Measurements from ENCODE around the gene CDH4.

The CDH4 gene

DNA sequence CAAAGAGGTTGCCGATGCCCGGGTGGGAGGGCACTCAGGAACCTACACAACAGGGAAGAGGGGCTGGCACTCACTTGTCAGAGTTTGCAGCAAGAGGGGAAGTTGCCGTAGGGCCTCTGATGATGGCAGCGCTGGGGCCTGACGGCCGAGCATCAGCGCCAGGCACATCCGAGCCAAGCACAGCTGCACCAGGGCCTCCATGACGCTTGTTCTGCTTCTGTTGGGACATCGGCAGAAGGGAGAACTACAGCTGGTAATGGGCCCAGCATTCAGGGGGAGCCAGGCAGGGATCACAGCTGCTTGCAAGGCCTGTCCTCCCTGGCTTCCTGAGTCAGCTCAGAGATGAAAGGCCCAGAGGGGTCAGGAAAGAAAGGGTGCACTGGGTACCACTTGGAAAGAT lies 367.7 kb downstream of the CDH4 start:
- FAIRE-seq = no peak

DNA sequence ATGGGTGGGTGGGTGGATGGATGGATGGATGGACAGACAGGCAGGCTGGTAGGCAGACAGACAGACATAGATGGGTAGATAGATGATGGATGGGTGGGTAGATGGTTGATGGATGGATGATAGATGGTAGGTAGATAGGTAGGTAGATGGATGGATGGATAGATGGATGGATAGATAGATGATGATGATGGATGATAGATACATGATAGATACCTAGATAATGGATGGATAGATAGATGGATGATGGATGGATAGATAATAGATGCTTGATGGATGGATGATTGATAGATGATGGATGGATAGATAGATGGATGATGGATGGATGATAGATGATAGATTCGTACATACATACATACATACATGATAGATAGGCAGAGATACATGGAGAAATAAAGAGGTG lies 368.1 kb downstream of the CDH4 start:
- FAIRE-seq = no peak

DNA sequence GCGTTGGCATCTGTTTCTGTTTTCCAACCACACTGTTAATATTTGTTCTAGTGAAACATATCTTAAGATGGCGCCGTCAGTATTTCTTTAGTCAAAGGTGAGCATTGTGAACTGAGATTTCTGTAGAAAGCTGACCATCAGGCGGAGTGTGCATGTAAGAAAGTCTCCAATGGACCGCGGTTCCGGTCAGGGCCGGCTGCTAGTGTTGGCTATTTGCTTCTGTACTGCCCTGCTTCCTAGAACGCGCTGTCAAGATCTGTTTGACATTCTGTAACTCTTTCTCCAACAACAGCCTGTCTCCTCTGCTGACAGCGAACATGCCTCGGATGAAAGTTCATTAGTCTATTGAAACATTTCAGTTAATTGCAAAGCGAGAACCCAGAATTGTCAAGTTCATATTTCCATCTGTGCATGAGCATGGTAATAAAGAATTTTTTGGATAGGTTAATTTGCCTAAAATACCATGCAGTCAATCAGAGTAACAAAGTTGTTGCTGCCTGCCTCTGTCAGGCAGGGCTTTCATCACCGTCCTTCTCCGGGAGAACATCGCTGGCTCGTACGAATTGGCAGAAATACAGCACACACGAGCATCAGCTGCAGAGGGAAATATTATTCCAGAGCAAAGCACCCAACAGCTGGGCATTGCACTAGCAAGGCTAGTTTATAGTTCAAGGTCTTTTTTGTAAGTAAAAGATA lies 369.1 kb downstream of the CDH4 start:
- FAIRE-seq = no peak

DNA sequence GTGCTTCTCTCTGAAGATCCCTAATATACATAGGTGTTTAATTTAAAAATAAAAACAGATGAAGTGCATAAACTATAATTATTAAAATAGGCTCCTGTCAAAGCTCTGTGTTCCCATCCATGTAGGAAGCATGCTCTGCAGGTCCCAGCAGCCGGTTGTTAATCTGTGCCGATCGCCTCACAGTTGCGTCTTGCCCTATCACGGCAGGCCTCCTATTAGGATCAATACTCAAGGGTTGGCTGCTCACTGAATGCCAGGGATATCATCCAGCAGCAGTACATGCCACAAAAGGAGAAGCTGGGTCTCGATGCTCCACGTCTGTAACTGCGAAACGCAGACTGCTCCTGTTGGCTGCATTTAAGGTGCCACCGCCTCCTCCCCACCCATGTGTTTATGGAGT lies 369.8 kb downstream of the CDH4 start:
- no peak for FAIRE-seq

DNA sequence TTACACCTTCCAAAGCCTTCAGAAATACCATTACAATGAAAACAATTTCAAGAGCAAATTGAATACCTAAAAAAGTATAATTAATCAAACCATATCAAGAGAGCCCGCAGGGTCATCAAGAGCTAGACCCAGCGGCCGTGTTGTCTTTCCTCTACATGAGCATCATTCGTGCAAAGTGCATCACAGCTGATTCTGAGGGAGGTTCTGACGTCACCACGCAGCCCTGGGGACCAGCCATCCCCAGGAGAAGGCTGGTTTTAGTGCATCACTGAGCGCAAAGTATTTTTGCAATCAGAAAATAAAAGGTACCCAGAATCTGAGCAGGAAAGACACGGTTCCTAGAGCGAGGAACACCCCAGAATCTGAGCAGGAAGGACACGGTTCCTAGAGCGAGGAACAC lies 371.4 kb downstream of the CDH4 start:
- FAIRE-seq = no peak

GRCh38 chr20:61625246-61625645 lies 373.2 kb downstream of the CDH4 start:
- no peak for FAIRE-seq

DNA sequence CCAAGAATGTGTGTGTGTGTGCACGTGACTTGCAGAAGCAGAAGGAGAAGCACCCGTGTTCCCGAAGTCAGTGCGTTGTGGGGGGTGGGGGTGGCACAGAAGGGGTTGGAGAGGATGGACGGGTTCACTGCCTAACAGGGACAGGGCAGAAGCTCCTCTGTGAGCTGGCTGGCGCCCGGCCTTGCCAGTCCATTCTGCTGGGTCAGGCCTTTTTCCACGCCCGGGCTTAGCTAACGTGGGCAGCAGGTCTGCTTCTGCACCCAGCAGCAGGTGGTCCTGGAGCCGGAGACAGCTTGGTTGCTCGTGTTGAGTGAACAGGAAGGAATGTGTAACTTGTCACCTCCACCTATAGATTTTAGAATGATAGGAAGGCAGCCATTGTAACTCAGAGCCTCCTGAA lies 374.4 kb downstream of the CDH4 start:
- no peak for FAIRE-seq

DNA sequence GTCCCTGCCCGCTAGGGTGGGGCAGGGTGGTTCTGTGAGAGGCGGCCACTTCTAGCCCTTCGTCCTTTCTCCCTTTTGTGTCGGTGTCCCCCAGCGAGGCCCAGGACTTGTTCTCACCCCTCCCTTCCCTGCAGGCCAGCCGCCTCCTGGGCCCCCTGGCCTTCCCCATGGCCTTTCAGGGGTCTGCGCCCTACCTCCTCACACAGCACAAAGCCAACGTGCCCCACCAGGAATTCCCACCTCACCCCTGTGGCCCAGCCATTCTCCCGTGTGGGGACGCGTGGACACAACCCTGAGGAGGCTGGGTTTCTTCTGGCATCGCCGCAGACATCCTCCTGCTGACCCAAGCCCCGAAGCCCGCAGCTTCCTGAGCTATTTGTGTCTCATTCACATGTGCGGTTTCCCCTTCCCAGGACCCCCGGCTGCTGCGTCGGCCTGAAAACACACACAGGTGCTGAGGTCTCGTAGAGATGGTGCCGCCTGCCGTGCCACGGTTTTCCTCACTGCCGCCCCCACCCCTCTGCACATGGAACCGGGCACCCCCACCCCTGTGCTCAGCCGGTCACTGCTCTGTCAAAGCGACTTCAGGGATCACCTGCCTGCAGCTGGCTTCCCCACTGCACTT lies 375.8 kb downstream of the CDH4 start:
- no peak for FAIRE-seq

DNA sequence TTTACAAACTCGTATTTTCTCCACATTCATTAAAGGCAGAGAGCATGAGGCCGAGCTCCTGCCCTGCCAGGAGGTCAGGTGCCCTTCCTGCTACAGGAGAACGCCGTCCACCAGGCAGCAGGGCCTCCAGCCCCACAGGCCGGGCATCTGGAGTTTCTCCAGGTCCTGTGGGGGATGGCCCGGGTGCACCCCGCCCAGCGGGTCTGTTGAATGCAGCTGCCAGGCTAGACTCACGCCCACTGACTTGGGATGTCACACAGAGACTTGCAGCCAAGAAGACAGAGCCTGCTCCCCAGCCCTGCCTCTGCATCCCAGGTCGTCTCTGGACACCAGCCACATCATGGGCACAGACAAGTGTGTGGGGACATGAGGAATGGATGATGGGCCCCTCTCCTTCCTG lies 376.4 kb downstream of the CDH4 start:
- FAIRE-seq = no peak

GRCh38 chr20:61628901-61629601 lies 377.0 kb downstream of the CDH4 start:
- FAIRE-seq = no peak

GRCh38 chr20:61629602-61630390 lies 377.7 kb downstream of the CDH4 start:
- no peak for FAIRE-seq

DNA sequence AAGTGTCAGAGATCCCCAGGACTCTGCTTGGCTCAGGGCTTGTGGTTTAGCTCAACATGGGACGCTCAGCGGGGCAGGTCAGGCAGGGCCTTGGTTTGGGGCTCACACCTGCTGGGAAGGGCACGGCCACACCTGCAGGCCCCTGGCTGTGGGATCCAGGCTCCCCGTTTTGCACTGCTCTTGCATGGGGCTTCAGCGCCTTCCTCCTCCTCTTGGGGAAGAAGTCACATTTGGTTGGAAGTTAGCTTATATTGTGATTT lies 378.3 kb downstream of the CDH4 start:
- no peak for FAIRE-seq

DNA sequence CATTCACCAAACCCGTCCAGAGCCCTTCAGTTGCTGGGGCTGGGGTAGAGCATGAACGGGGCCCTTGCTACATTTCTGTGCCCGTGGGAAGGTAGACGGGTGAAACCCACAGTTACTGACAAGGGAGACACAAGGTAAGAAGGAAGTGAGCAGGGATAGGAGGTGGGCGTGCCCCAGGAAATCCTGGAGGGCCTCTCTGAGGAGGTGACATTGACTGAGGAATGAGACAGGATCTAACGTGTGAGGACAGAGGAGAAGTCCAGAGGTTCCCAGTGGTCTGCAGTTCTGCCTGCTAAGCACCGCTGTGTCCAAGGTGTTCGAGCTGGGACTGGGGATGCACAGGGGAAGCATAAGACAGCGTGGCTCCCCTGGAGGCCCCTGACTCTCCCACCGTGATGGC lies 378.8 kb downstream of the CDH4 start:
- no peak for FAIRE-seq

GRCh38 chr20:61631751-61632150 lies 379.7 kb downstream of the CDH4 start:
- FAIRE-seq = no peak

DNA sequence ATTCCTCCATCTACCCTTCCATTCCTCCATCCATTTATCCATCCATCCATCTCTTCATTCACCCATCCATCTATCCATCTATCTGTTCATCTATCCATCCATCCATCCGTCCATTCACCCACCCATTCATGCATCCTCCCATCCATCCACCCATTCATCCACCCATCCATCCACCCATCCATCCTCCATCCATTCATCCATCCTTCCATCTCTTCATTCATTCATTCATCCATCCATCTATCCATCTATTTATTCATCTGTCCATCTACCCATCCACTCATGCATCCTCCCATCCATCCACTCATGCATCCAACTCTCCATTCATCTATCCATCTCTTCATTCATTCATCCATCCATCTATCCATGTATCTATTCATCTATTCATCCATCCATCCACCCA lies 380.9 kb downstream of the CDH4 start:
- FAIRE-seq = no peak

GRCh38 chr20:61634376-61635145 lies 382.5 kb downstream of the CDH4 start:
- FAIRE-seq = no peak

- FAIRE-seq = no peak
These were observed 383.8 kb downstream of the CDH4 start for GRCh38 chr20:61635721-61636455.

DNA sequence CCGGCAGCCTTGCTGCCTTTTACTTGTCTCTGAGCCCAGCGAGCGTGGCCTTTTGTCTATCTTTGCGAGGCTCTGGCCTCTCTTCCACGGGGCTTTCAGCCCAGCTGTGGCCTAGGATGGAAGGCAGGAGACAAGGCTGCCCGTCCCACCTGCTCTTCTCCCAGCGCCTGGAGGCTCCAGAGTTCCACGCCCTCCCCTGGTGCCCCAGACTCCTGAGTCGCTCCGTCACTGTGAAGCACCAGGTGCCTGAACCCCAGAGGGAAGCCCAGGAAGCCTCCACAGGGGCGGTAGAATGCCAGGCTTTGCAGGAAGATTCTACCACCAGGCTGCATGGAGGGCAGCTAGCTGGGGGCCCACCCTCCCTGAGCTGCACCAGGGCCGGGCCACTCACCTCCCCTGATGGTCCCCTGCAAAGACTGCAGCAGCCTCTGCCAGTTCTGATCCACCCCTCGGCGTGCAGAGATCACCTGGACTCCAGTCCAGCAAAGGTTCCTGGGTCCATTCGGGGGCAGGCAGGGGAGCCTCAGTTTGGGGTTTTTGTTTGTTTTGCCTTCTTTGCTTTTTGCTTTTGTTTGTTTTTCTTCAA lies 384.6 kb downstream of the CDH4 start:
- no peak for FAIRE-seq

DNA sequence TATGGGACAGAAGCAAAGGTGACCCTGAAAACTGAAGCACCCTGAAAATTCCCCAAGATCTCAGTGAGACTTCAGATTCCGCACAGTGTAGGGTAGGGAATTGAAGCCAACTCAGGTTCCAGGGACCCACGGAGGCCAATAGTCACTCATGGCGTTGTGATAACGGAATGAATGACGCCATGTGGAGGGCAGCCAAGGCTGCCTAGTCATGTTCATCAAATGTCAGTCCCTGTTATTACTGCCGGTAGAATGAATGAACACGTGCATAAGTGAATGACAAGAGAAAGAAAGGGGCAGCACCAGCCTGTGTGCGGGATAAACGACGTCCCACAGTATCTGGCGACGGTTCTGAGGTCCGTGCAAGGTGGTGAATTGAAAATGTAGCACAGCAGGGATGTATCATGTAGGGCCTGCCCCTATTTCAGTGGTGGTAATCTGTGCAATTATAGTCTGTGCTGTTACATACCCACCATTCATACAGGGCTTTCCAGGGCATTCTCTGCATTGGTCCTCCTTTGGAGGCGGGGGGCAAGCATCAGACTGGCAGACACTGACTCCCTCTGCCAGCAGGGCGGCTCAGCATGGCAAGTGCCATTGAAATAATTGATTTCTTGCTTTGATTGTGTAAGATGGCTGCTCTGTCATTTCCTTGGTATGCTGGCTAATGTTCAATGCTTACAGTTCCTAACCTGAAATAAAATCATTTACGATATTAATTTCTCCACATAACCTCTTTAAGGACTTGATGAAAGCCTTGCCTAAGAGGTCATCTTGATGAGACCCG lies 386.9 kb downstream of the CDH4 start:
- FAIRE-seq = no peak

GRCh38 chr20:61640131-61640870 lies 388.2 kb downstream of the CDH4 start:
- FAIRE-seq = no peak

All from TTC549 (cell line).